GM06990 (cell line): ENCODE measurements around the gene EIF2B1.

Source experiments
- DNase-seq: peaks from one replicate; pipeline ENCODE4 v3.0.0-alpha.2; 2011; ENCODE audit not compliant: insufficient read length; ENCODE audit errors: extremely low read depth
- H3K27me3 ChIP-seq: replicated peaks from 2 replicates; pipeline ENCODE4 v1.6.0; 2011; ENCODE audit warnings: low read length; ENCODE audit not compliant: control insufficient read depth, insufficient read depth
- H3K36me3 ChIP-seq: 2 replicates; pipeline ENCODE4 v1.5.1; 2011; ENCODE audit warnings: low read length; ENCODE audit not compliant: control insufficient read depth, insufficient read depth
- H3K4me3 ChIP-seq: replicated peaks from 2 replicates; pipeline ENCODE4 v1.5.1; 2011; ENCODE audit warnings: low read depth, mild to moderate bottlenecking, control low read depth, low read length
- CTCF ChIP-seq: IDR thresholded peaks from 2 replicates; pipeline ENCODE4 v1.5.1; 2011; ENCODE audit warnings: low read length, control low read depth, mild to moderate bottlenecking, inconsistent platforms; ENCODE audit not compliant: insufficient read depth, poor library complexity, severe bottlenecking

EIF2B1 gene

DNA sequence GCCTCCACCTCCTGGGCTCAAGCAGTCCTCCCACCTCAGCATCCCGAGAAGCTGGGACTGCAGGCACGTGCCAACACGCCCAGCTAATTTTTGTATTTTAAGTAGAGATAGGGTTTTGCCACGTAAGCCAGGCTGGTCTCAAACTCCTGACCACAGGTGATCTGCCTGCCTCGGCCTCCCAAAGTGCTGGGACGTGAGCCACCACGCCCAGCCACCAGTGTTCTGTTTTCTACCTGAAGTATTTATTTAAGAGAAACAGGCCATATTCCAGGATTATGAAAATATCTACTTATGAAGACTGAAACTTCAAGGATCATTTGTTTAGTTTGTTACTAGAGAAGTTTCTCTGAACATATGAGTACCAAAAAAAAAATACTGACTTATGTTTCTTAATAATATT, 10.4 kb upstream of the EIF2B1 start:
- peaks cover 16% of the 10 kb centered on the region for H3K36me3 ChIP-seq
- no peak for TF ChIP-seq CTCF
- H3K4me3 ChIP-seq, result no peak overlapping the region
- DNase-seq, result no peak
- no peaks in the 10 kb centered on the region for H3K27me3 ChIP-seq

- Histone ChIP-seq H3K4me3 (peak overlapping the region; percentile 99), H3K27me3 (no peaks in the 10 kb centered on the region), H3K36me3 (peaks cover 14% of the 10 kb centered on the region)
- no peak for DNase-seq
- TF ChIP-seq CTCF, result no peak
Observed at GRCh38 chr12:123634142-123634561, 666 bp upstream of the EIF2B1 start.

GRCh38 chr12:123621619-123622530, 11.6 kb downstream of the EIF2B1 start:
- no peak overlapping the region for H3K4me3 ChIP-seq
- H3K36me3 ChIP-seq, result peaks cover 32% of the 10 kb centered on the region
- no peak for DNase-seq
- no peak for TF ChIP-seq CTCF
- no peaks in the 10 kb centered on the region for H3K27me3 ChIP-seq

DNA sequence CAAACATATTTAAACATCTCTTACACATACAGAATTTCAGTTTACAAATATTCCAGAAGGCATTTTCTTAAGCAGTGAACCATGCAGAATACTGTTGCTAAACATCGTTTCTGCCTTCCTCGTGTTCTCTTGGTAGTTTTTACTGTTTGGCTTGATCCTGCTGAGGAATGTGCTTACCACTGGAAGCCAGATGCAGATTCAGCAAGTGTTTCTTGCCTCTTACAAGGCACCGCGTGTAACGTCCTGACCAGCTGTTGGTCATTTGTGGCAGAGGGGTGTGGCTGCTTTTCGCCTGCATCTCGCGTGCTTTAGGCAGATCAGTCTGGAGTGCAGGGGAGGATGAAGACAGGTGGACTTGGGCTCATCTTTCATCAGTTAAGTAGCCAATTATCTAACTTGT, 12.4 kb downstream of the EIF2B1 start:
- H3K27me3 ChIP-seq, result no peaks in the 10 kb centered on the region
- TF ChIP-seq CTCF, result no peak
- H3K4me3 ChIP-seq, result no peak overlapping the region
- DNase-seq, result no peak
- peaks cover 33% of the 10 kb centered on the region for H3K36me3 ChIP-seq

GRCh38 chr12:123617580-123617979, 15.9 kb downstream of the EIF2B1 start:
- Histone ChIP-seq H3K27me3 (no peaks in the 10 kb centered on the region), H3K36me3 (peaks cover 40% of the 10 kb centered on the region), H3K4me3 (no peak overlapping the region)
- TF ChIP-seq CTCF, result no peak
- no peak for DNase-seq
